ENCODE data around the gene FARS2.

Gene FARS2

GRCh38 chr6:5599127-5599526, 337.8 kb downstream of the FARS2 start:
- TF ChIP-seq POLR2A (IDR thresholded peaks at IDR 0.05; ENCODE audit: extremely low read depth, insufficient read length) (no peak), MYC (IDR thresholded peaks at IDR 0.05; ENCODE audit: low read depth, low read length) (no peak), MAX (IDR thresholded peaks at IDR 0.05; ENCODE audit: low read depth, low read length) (no peak)
- TF ChIP-seq, protein P1, sequence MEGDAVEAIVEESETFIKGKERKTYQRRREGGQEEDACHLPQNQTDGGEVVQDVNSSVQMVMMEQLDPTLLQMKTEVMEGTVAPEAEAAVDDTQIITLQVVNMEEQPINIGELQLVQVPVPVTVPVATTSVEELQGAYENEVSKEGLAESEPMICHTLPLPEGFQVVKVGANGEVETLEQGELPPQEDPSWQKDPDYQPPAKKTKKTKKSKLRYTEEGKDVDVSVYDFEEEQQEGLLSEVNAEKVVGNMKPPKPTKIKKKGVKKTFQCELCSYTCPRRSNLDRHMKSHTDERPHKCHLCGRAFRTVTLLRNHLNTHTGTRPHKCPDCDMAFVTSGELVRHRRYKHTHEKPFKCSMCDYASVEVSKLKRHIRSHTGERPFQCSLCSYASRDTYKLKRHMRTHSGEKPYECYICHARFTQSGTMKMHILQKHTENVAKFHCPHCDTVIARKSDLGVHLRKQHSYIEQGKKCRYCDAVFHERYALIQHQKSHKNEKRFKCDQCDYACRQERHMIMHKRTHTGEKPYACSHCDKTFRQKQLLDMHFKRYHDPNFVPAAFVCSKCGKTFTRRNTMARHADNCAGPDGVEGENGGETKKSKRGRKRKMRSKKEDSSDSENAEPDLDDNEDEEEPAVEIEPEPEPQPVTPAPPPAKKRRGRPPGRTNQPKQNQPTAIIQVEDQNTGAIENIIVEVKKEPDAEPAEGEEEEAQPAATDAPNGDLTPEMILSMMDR (IDR thresholded peaks at IDR 0.05; ENCODE audit: low read depth, low read length) = no peak
- DNase-seq (ENCODE audit: low read depth) = no peak
- H3K4me3 ChIP-seq (ENCODE audit: low read depth, low read length) = no peak overlapping the region

- no peak for DNase-seq (ENCODE audit: low read depth)
- TF ChIP-seq MYC (IDR thresholded peaks at IDR 0.05; ENCODE audit: low read depth, low read length) = no peak
- TF ChIP-seq POLR2A (IDR thresholded peaks at IDR 0.05; ENCODE audit: extremely low read depth, insufficient read length) = no peak
- TF ChIP-seq MAX (IDR thresholded peaks at IDR 0.05; ENCODE audit: low read depth, low read length) = no peak
- TF ChIP-seq, protein P1 (IDR thresholded peaks at IDR 0.05; ENCODE audit: low read depth, low read length) = no peak
- no peak overlapping the region for H3K4me3 ChIP-seq (ENCODE audit: low read depth, low read length)
Observed at GRCh38 chr6:5605937-5606336, 344.6 kb downstream of the FARS2 start.

GRCh38 chr6:5606546-5606945, 345.2 kb downstream of the FARS2 start:
- H3K4me3 ChIP-seq (ENCODE audit: low read depth, low read length) = no peak overlapping the region
- TF ChIP-seq, protein P1 (IDR thresholded peaks at IDR 0.05; ENCODE audit: low read depth, low read length) = no peak
- TF ChIP-seq POLR2A (IDR thresholded peaks at IDR 0.05; ENCODE audit: extremely low read depth, insufficient read length) (no peak), MAX (IDR thresholded peaks at IDR 0.05; ENCODE audit: low read depth, low read length) (no peak), MYC (IDR thresholded peaks at IDR 0.05; ENCODE audit: low read depth, low read length) (no peak)
- DNase-seq (ENCODE audit: low read depth) = no peak

GRCh38 chr6:5610640-5611039, 349.3 kb downstream of the FARS2 start:
- no peak overlapping the region for H3K4me3 ChIP-seq (ENCODE audit: low read depth, low read length)
- TF ChIP-seq POLR2A (IDR thresholded peaks at IDR 0.05; ENCODE audit: extremely low read depth, insufficient read length) (no peak), MYC (IDR thresholded peaks at IDR 0.05; ENCODE audit: low read depth, low read length) (no peak), MAX (IDR thresholded peaks at IDR 0.05; ENCODE audit: low read depth, low read length) (no peak)
- TF ChIP-seq, protein P1 (IDR thresholded peaks at IDR 0.05; ENCODE audit: low read depth, low read length) = no peak
- DNase-seq (ENCODE audit: low read depth) = no peak

- no peak overlapping the region for H3K4me3 ChIP-seq (ENCODE audit: low read depth, low read length)
- DNase-seq (ENCODE audit: low read depth) = no peak
- no peak for TF ChIP-seq MAX (IDR thresholded peaks at IDR 0.05; ENCODE audit: low read depth, low read length)
- TF ChIP-seq MYC (IDR thresholded peaks at IDR 0.05; ENCODE audit: low read depth, low read length) = no peak
- TF ChIP-seq POLR2A (IDR thresholded peaks at IDR 0.05; ENCODE audit: extremely low read depth, insufficient read length) = no peak
- TF ChIP-seq, protein P1 (IDR thresholded peaks at IDR 0.05; ENCODE audit: low read depth, low read length) = no peak
Observed at GRCh38 chr6:5617179-5617578, 355.9 kb downstream of the FARS2 start.

DNA sequence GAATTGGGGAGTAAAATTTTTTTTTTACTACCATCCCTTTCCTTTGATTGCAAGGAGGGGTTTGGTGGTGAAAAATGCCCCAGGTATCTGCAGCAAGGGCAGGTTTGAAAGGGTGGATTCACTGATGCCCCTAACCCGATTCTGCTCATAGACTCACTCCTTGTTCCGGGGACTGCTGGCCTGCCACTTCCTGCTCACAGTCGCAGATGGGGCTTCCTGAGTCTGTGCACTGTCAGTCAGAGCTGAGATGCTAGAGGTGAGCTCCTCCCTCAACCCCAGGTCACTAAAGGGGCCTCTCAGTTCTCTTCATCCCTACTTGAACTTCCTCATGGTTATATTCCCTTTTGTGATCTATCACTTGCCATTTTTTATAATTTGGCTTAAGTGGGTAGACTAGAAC, 357.9 kb downstream of the FARS2 start:
- no peak for DNase-seq (ENCODE audit: low read depth)
- H3K4me3 ChIP-seq (ENCODE audit: low read depth, low read length) = no peak overlapping the region
- TF ChIP-seq MYC (IDR thresholded peaks at IDR 0.05; ENCODE audit: low read depth, low read length) = no peak
- TF ChIP-seq MAX (IDR thresholded peaks at IDR 0.05; ENCODE audit: low read depth, low read length) = no peak
- TF ChIP-seq, protein P1 (IDR thresholded peaks at IDR 0.05; ENCODE audit: low read depth, low read length) = no peak
- TF ChIP-seq POLR2A (IDR thresholded peaks at IDR 0.05; ENCODE audit: extremely low read depth, insufficient read length) = no peak

Measured in NB4 (cell line).